C4-2B (cell line): ENCODE results near the gene TCEANC.
"Not testable (repeated sequence)": the region's sequence is repeated elsewhere in the genome, so short reads cannot be mapped to it uniquely, and the experiment has no call there.

Source experiments
- H3K27ac ChIP-seq: fragments of 450-650 bp; 2 replicates; pipeline ENCODE4 v1.5.1; 2017
- CTCF ChIP-seq: fragments of 450-650 bp; conservative IDR thresholded peaks from 2 replicates; pipeline ENCODE4 v1.5.1; 2017; ENCODE audit warnings: mild to moderate bottlenecking
- ZFX ChIP-seq: fragments of 450-650 bp; IDR thresholded peaks from 2 replicates; pipeline ENCODE4 v1.6.1; 2017

Gene TCEANC

GRCh38 chrX:13627306-13627705 is 25.6 kb upstream of the TCEANC start:
- H3K27ac ChIP-seq: no peak overlapping the region
- no peak for TF ChIP-seq ZFX

GRCh38 chrX:13637224-13637623 is 15.7 kb upstream of the TCEANC start:
- not testable (repeated sequence) for H3K27ac ChIP-seq

GRCh38 chrX:13638021-13638420 is 14.9 kb upstream of the TCEANC start:
- TF ChIP-seq ZFX: no peak
- TF ChIP-seq CTCF: no peak
- no peak overlapping the region for H3K27ac ChIP-seq

- H3K27ac ChIP-seq: no peak overlapping the region
- no peak for TF ChIP-seq ZFX
- no peak for TF ChIP-seq CTCF
Observed at GRCh38 chrX:13638826-13639225, 14.1 kb upstream of the TCEANC start.

- not testable (repeated sequence) for H3K27ac ChIP-seq
Observed at GRCh38 chrX:13641684-13642083, 11.3 kb upstream of the TCEANC start.

GRCh38 chrX:13645464-13646153 is 7.3 kb upstream of the TCEANC start:
- no peak overlapping the region for H3K27ac ChIP-seq
- TF ChIP-seq ZFX (no peak), CTCF (no peak)

- H3K27ac ChIP-seq: no peak overlapping the region
- TF ChIP-seq ZFX: no peak
- peak; percentile 65 for TF ChIP-seq CTCF
Observed at GRCh38 chrX:13646154-13646549, 6.8 kb upstream of the TCEANC start.

- no peak overlapping the region for H3K27ac ChIP-seq
- TF ChIP-seq CTCF (no peak), ZFX (no peak)
Observed at GRCh38 chrX:13647709-13648212, 5.2 kb upstream of the TCEANC start.

GRCh38 chrX:13648336-13648735 is 4.6 kb upstream of the TCEANC start:
- H3K27ac ChIP-seq: not testable (repeated sequence)

- H3K27ac ChIP-seq: no peak overlapping the region
- TF ChIP-seq CTCF (no peak), ZFX (no peak)
Observed at GRCh38 chrX:13649838-13650237, 3.1 kb upstream of the TCEANC start.
